ENCODE measurements around the gene PPP1R37.

- TF ChIP-seq CTCF (conservative IDR thresholded peaks at IDR 0.05 in 1 of 2, IDR thresholded peaks at IDR 0.05 in 1 of 2; ENCODE audit: low read depth in 1 of 2, low read length in 2 of 2) (no peak), EZH2 (IDR thresholded peaks at IDR 0.05; ENCODE audit: low read length, missing control alignments) (no peak)
Measured at GRCh38 chr19:45079063-45079910, 13.7 kb upstream of the PPP1R37 start, which contains the start of gene GEMIN7.

Data from fibroblast of lung (primary cell).